GM19043 (cell line): Measurements from ENCODE around the gene POLR1B.
"Not testable (repeated sequence)": the region's sequence is repeated elsewhere in the genome, so short reads cannot be mapped to it uniquely, and the experiment has no call there.

Experiments
- ATAC-seq: cut with Tn5 transposase; IDR thresholded peaks from one replicate; pipeline ENCODE4 v1.9.1; 2021; ENCODE audit warnings: low read depth; ENCODE audit not compliant: unreplicated experiment

The POLR1B gene

GRCh38 chr2:112600634-112601033 lies 58.4 kb downstream of the POLR1B start:
- no peak for ATAC-seq

- no peak for ATAC-seq
Observed at GRCh38 chr2:112601754-112602153, 59.5 kb downstream of the POLR1B start.

GRCh38 chr2:112602917-112603316 lies 60.7 kb downstream of the POLR1B start:
- no peak for ATAC-seq

- ATAC-seq = no peak
Observed at GRCh38 chr2:112603731-112604130, 61.5 kb downstream of the POLR1B start.

GRCh38 chr2:112604952-112605351 lies 62.7 kb downstream of the POLR1B start:
- no peak for ATAC-seq

GRCh38 chr2:112605926-112606325 lies 63.7 kb downstream of the POLR1B start:
- no peak for ATAC-seq

- ATAC-seq = no peak
Observed at GRCh38 chr2:112606547-112606946, 64.3 kb downstream of the POLR1B start.

GRCh38 chr2:112607680-112608438 lies 65.6 kb downstream of the POLR1B start:
- no peak for ATAC-seq

GRCh38 chr2:112609320-112609719 lies 67.1 kb downstream of the POLR1B start:
- not testable (repeated sequence) for ATAC-seq

GRCh38 chr2:112612283-112612682 lies 70.0 kb downstream of the POLR1B start:
- not testable (repeated sequence) for ATAC-seq

GRCh38 chr2:112614201-112614840 lies 72.1 kb downstream of the POLR1B start:
- no peak for ATAC-seq

GRCh38 chr2:112615051-112615450 lies 72.8 kb downstream of the POLR1B start:
- ATAC-seq = no peak

GRCh38 chr2:112615798-112616197 lies 73.5 kb downstream of the POLR1B start:
- not testable (repeated sequence) for ATAC-seq

GRCh38 chr2:112618383-112618782 lies 76.1 kb downstream of the POLR1B start:
- ATAC-seq = no peak

- no peak for ATAC-seq
Observed at GRCh38 chr2:112621790-112622527, 79.7 kb downstream of the POLR1B start.

- ATAC-seq = no peak
Observed at GRCh38 chr2:112622528-112622849, 80.2 kb downstream of the POLR1B start.

GRCh38 chr2:112623913-112624777 lies 81.9 kb downstream of the POLR1B start:
- ATAC-seq = peak; percentile 79

- no peak for ATAC-seq
Observed at GRCh38 chr2:112625474-112626114, 83.3 kb downstream of the POLR1B start.

GRCh38 chr2:112626604-112627059 lies 84.4 kb downstream of the POLR1B start:
- ATAC-seq = peak; percentile 43
